ENCODE measurements around the gene APLP2. TPM values are rescaled to one million over a fixed set of nuclear protein-coding genes. Genes with fewer than 3 reads are reported as not detected.

APLP2 gene
- polyA plus RNA-seq, 4 donors = 72.7 to 482 (median 138) TPM

GRCh38 chr11:130061017-130061416 lies 8.7 kb upstream of the APLP2 start:
- Histone ChIP-seq H3K9me3 (ENCODE audit: control insufficient read depth in 2 of 2, insufficient read depth in 1 of 2, low read depth in 1 of 2, low read length in 1 of 2) (no peaks in the 10 kb centered on the region), H3K27me3 (ENCODE audit: control insufficient read depth in 3 of 3, insufficient read depth in 3 of 3, low read length in 3 of 3) (no peaks in the 10 kb centered on the region), H3K27ac (ENCODE audit: low read depth in 1 of 3, low read length in 2 of 3) (no peak overlapping the region), H3K4me1 (ENCODE audit: control insufficient read depth in 3 of 3, insufficient read depth in 2 of 3, low read depth in 1 of 3, low read length in 2 of 3) (no peaks in the 10 kb centered on the region), H3K36me3 (ENCODE audit: control insufficient read depth in 3 of 3, insufficient read depth in 2 of 3, low read depth in 1 of 3, low read length in 3 of 3) (no peaks in the 10 kb centered on the region), H3K4me3 (ENCODE audit: low read depth in 1 of 3, low read length in 3 of 3) (no peak overlapping the region)
- no peak for DNase-seq
- FAIRE-seq = no peak
- 79 to 88% (median 84%) methylated on average over 1 of the region's 1 CpG for WGBS, 3 donors

- Histone ChIP-seq H3K4me1 (ENCODE audit: control insufficient read depth in 3 of 3, insufficient read depth in 2 of 3, low read depth in 1 of 3, low read length in 2 of 3) (peaks cover 0 to 2% (median 0%) of the 10 kb centered on the region in 3 donors), H3K4me3 (ENCODE audit: low read depth in 1 of 3, low read length in 3 of 3) (no peak overlapping the region), H3K27ac (ENCODE audit: low read depth in 1 of 3, low read length in 2 of 3) (no peak overlapping the region), H3K9me3 (ENCODE audit: control insufficient read depth in 2 of 2, insufficient read depth in 1 of 2, low read depth in 1 of 2, low read length in 1 of 2) (no peaks in the 10 kb centered on the region), H3K27me3 (ENCODE audit: control insufficient read depth in 3 of 3, insufficient read depth in 3 of 3, low read length in 3 of 3) (no peaks in the 10 kb centered on the region), H3K36me3 (ENCODE audit: control insufficient read depth in 3 of 3, insufficient read depth in 2 of 3, low read depth in 1 of 3, low read length in 3 of 3) (no peaks in the 10 kb centered on the region)
- 32 to 69% (median 49%) methylated on average over 4 of the region's 4 CpGs for WGBS, 3 donors
- DNase-seq (no peak), FAIRE-seq (no peak)
Measured at GRCh38 chr11:130062026-130062425, 7.7 kb upstream of the APLP2 start.

GRCh38 chr11:130063451-130063850 lies 6.2 kb upstream of the APLP2 start:
- Histone ChIP-seq H3K9me3 (ENCODE audit: control insufficient read depth in 2 of 2, insufficient read depth in 1 of 2, low read depth in 1 of 2, low read length in 1 of 2) (no peaks in the 10 kb centered on the region), H3K36me3 (ENCODE audit: control insufficient read depth in 3 of 3, insufficient read depth in 2 of 3, low read depth in 1 of 3, low read length in 3 of 3) (no peaks in the 10 kb centered on the region), H3K4me3 (ENCODE audit: low read depth in 1 of 3, low read length in 3 of 3) (no peak overlapping the region), H3K27me3 (ENCODE audit: control insufficient read depth in 3 of 3, insufficient read depth in 3 of 3, low read length in 3 of 3) (no peaks in the 10 kb centered on the region), H3K4me1 (ENCODE audit: control insufficient read depth in 3 of 3, insufficient read depth in 2 of 3, low read depth in 1 of 3, low read length in 2 of 3) (peaks cover 0 to 6% (median 0%) of the 10 kb centered on the region in 3 donors), H3K27ac (ENCODE audit: low read depth in 1 of 3, low read length in 2 of 3) (no peak overlapping the region)
- WGBS, 3 donors = 87 to 96% (median 88%) methylated on average over 2 of the region's 2 CpGs
- FAIRE-seq = no peak
- DNase-seq = no peak

GRCh38 chr11:130064596-130064995 lies 5.1 kb upstream of the APLP2 start:
- Histone ChIP-seq H3K27me3 (ENCODE audit: control insufficient read depth in 3 of 3, insufficient read depth in 3 of 3, low read length in 3 of 3) (no peaks in the 10 kb centered on the region), H3K9me3 (ENCODE audit: control insufficient read depth in 2 of 2, insufficient read depth in 1 of 2, low read depth in 1 of 2, low read length in 1 of 2) (no peaks in the 10 kb centered on the region), H3K4me3 (ENCODE audit: low read depth in 1 of 3, low read length in 3 of 3) (no peak overlapping the region), H3K36me3 (ENCODE audit: control insufficient read depth in 3 of 3, insufficient read depth in 2 of 3, low read depth in 1 of 3, low read length in 3 of 3) (no peaks in the 10 kb centered on the region), H3K4me1 (ENCODE audit: control insufficient read depth in 3 of 3, insufficient read depth in 2 of 3, low read depth in 1 of 3, low read length in 2 of 3) (peaks cover 0 to 11% (median 0%) of the 10 kb centered on the region in 3 donors), H3K27ac (ENCODE audit: low read depth in 1 of 3, low read length in 2 of 3) (no peak overlapping the region)
- FAIRE-seq = no peak
- no peak for DNase-seq
- 60 to 68% (median 67%) methylated on average over 4 of the region's 4 CpGs for WGBS, 3 donors

GRCh38 chr11:130066338-130066737 lies 3.4 kb upstream of the APLP2 start:
- DNase-seq = peak; percentile 37 to 67
- Histone ChIP-seq H3K4me1 (ENCODE audit: control insufficient read depth in 3 of 3, insufficient read depth in 2 of 3, low read depth in 1 of 3, low read length in 2 of 3) (peaks cover 0 to 11% (median 0%) of the 10 kb centered on the region in 3 donors), H3K4me3 (ENCODE audit: low read depth in 1 of 3, low read length in 3 of 3) (no peak overlapping the region), H3K27me3 (ENCODE audit: control insufficient read depth in 3 of 3, insufficient read depth in 3 of 3, low read length in 3 of 3) (no peaks in the 10 kb centered on the region), H3K36me3 (ENCODE audit: control insufficient read depth in 3 of 3, insufficient read depth in 2 of 3, low read depth in 1 of 3, low read length in 3 of 3) (no peaks in the 10 kb centered on the region), H3K27ac (ENCODE audit: low read depth in 1 of 3, low read length in 2 of 3) (no peak overlapping the region), H3K9me3 (ENCODE audit: control insufficient read depth in 2 of 2, insufficient read depth in 1 of 2, low read depth in 1 of 2, low read length in 1 of 2) (no peaks in the 10 kb centered on the region)
- no peak for FAIRE-seq
- 17 to 48% (median 39%) methylated on average over 5 of the region's 5 CpGs for WGBS, 3 donors

GRCh38 chr11:130068546-130068985 lies 1.1 kb upstream of the APLP2 start:
- Histone ChIP-seq H3K4me3 (ENCODE audit: low read depth in 1 of 3, low read length in 3 of 3) (peak overlapping the region in 2 of 3 donors; percentile 76 to 98), H3K27me3 (ENCODE audit: control insufficient read depth in 3 of 3, insufficient read depth in 3 of 3, low read length in 3 of 3) (no peaks in the 10 kb centered on the region), H3K9me3 (ENCODE audit: control insufficient read depth in 2 of 2, insufficient read depth in 1 of 2, low read depth in 1 of 2, low read length in 1 of 2) (no peaks in the 10 kb centered on the region), H3K4me1 (ENCODE audit: control insufficient read depth in 3 of 3, insufficient read depth in 2 of 3, low read depth in 1 of 3, low read length in 2 of 3) (peaks cover 0 to 17% (median 0%) of the 10 kb centered on the region in 3 donors), H3K36me3 (ENCODE audit: control insufficient read depth in 3 of 3, insufficient read depth in 2 of 3, low read depth in 1 of 3, low read length in 3 of 3) (no peaks in the 10 kb centered on the region), H3K27ac (ENCODE audit: low read depth in 1 of 3, low read length in 2 of 3) (peak overlapping the region; percentile 81 to 88 (median 85))
- no peak for DNase-seq
- FAIRE-seq = no peak
- 41 to 55% (median 45%) methylated on average over 18 of the region's 18 CpGs for WGBS, 3 donors

GRCh38 chr11:130068986-130069658 lies 572 bp upstream of the APLP2 start:
- no peaks in the 10 kb centered on the region for H3K36me3 ChIP-seq (ENCODE audit: control insufficient read depth in 3 of 3, insufficient read depth in 2 of 3, low read depth in 1 of 3, low read length in 3 of 3)
- WGBS, 3 donors = 1% methylated on average over 45 to 53 of the region's 53 CpGs
- no peak for FAIRE-seq

GRCh38 chr11:130070109-130070845 lies 583 bp downstream of the APLP2 start:
- DNase-seq = peak; percentile 40 to 74
- no peak for FAIRE-seq

More at GRCh38 chr11:130068986-130069658, 572 bp upstream of the APLP2 start:
- no peaks in the 10 kb centered on the region for H3K27me3 ChIP-seq (ENCODE audit: control insufficient read depth in 3 of 3, insufficient read depth in 3 of 3, low read length in 3 of 3)
- DNase-seq = peak; percentile 66 to 88
- H3K27ac ChIP-seq (ENCODE audit: low read depth in 1 of 3, low read length in 2 of 3) = peak overlapping the region; percentile 81 to 88 (median 85)
- H3K4me3 ChIP-seq (ENCODE audit: low read depth in 1 of 3, low read length in 3 of 3) = peak overlapping the region; percentile 76 to 98 (median 86)
- H3K9me3 ChIP-seq (ENCODE audit: control insufficient read depth in 2 of 2, insufficient read depth in 1 of 2, low read depth in 1 of 2, low read length in 1 of 2) = no peaks in the 10 kb centered on the region
- H3K4me1 ChIP-seq (ENCODE audit: control insufficient read depth in 3 of 3, insufficient read depth in 2 of 3, low read depth in 1 of 3, low read length in 2 of 3) = peaks cover 0 to 17% (median 0%) of the 10 kb centered on the region in 3 donors

More at GRCh38 chr11:130070109-130070845, 583 bp downstream of the APLP2 start:
- Histone ChIP-seq H3K27ac (ENCODE audit: low read depth in 1 of 3, low read length in 2 of 3) (peak overlapping the region; percentile 86 to 97 (median 92)), H3K36me3 (ENCODE audit: control insufficient read depth in 3 of 3, insufficient read depth in 2 of 3, low read depth in 1 of 3, low read length in 3 of 3) (no peaks in the 10 kb centered on the region), H3K27me3 (ENCODE audit: control insufficient read depth in 3 of 3, insufficient read depth in 3 of 3, low read length in 3 of 3) (no peaks in the 10 kb centered on the region), H3K9me3 (ENCODE audit: control insufficient read depth in 2 of 2, insufficient read depth in 1 of 2, low read depth in 1 of 2, low read length in 1 of 2) (no peaks in the 10 kb centered on the region), H3K4me1 (ENCODE audit: control insufficient read depth in 3 of 3, insufficient read depth in 2 of 3, low read depth in 1 of 3, low read length in 2 of 3) (peaks cover 0 to 17% (median 0%) of the 10 kb centered on the region in 3 donors), H3K4me3 (ENCODE audit: low read depth in 1 of 3, low read length in 3 of 3) (peak overlapping the region; percentile 83 to 98 (median 86))
- 0 to 1% (median 0%) methylated on average over 44 to 100 of the region's 100 CpGs for WGBS, 3 donors

Data from small intestine (tissue), 7 donors.